ENCODE data around the gene CTPS2. TPM values are rescaled to one million over a fixed set of nuclear protein-coding genes. Genes with fewer than 3 reads are reported as not detected.

The CTPS2 gene
- total and polyA plus RNA-seq, 10 of the 15 experiments (the other 5 are each of a cell fraction or from before 2014, with no cell fraction given) = 5.9 to 17.8 (median 14.2) TPM

GRCh38 chrX:16610121-16610621 is 102.3 kb downstream of the CTPS2 start:
- ATAC-seq (no peak), FAIRE-seq (no peak)

More at GRCh38 chrX:16610121-16610621, 102.3 kb downstream of the CTPS2 start:
- Histone ChIP-seq H3K4me3 (no peak overlapping the region), H3K27ac (ENCODE audit: control insufficient read depth, insufficient read depth) (no peak overlapping the region), H3K4me1 (ENCODE audit: control insufficient read depth, insufficient read depth, low read length) (no peaks in the 10 kb centered on the region), H3K27me3 (replicated peaks in 1 of 2; ENCODE audit: control insufficient read depth in 2 of 2, insufficient read depth in 2 of 2, low read length in 1 of 2) (no peaks in the 10 kb centered on the region), H3K9me3 (replicated peaks; ENCODE audit: control insufficient read depth, insufficient read depth, low read length) (no peaks in the 10 kb centered on the region), H4K20me1 (ENCODE audit: control insufficient read depth, insufficient read depth) (no peaks in the 10 kb centered on the region), H3K79me2 (ENCODE audit: control insufficient read depth, insufficient read depth, low read length) (no peaks in the 10 kb centered on the region), H3K4me2 (ENCODE audit: control insufficient read depth, insufficient read depth) (no peak overlapping the region), H3K36me3 (ENCODE audit: control insufficient read depth in 2 of 2, insufficient read depth in 2 of 2, low read length in 1 of 2) (0 out of 4 replicates have a peak, but pooled peaks cover 0 to 3% of the 10 kb centered on the region in 2 experiments), H3K9ac (ENCODE audit: control insufficient read depth, insufficient read depth, low read length) (no peak overlapping the region), H2AFZ (ENCODE audit: control insufficient read depth, low read depth, low read length) (no peak overlapping the region)
- in situ Hi-C loops (cut with MboI) (no loop called here), intact Hi-C loops (cut with micrococcal nuclease; ENCODE audit: unreplicated experiment) (no loop called here)
- POLR2A ChIA-PET = no interaction called here
- WGBS (ENCODE audit: insufficient coverage, insufficient replicate concordance, low lambda C conversion rate, missing lambda C conversion rate) = 6% methylated on average over 1 of the region's 1 CpG
- no peak for TF ChIP-seq E4F1 (IDR thresholded peaks at IDR 0.05; ENCODE audit: borderline replicate concordance, partially characterized antibody)
- no peak for TF ChIP-seq ZNF622 (IDR thresholded peaks at IDR 0.05)
- no peak for TF ChIP-seq POLR2A (IDR thresholded peaks at IDR 0.05; ENCODE audit: low read depth, low read length)
- no peak for TF ChIP-seq SMAD5 (IDR thresholded peaks at IDR 0.05; ENCODE audit: low read depth)
- no peak for TF ChIP-seq HDAC6 (IDR thresholded peaks at IDR 0.05; ENCODE audit: unreplicated experiment)
- TF ChIP-seq SMAD1 (IDR thresholded peaks at IDR 0.05; ENCODE audit: low read depth, partially characterized antibody) = no peak
- TF ChIP-seq ZZZ3 (IDR thresholded peaks at IDR 0.05; ENCODE audit: control insufficient read depth, insufficient read length, low read depth) = no peak
- no peak for TF ChIP-seq PAX8 (IDR thresholded peaks at IDR 0.05)
- no TSS peak for BruUV-seq (replicated peaks)
- CTCF ChIA-PET = no interaction called here
- SMC1A ChIA-PET (ENCODE audit: uncharacterized antibody, unreplicated experiment) = interaction anchor here (1.3 kb wide), 1 partner anchor 27 kb away, joined by 3 read pairs; no protein-coding TSS in a partner anchor
- RAD21 ChIA-PET (ENCODE audit: unreplicated experiment) = no interaction called here
- DNase-seq (ENCODE audit: low read depth, low spot score) = no peak
